NCI-H2081 treated with DMSO at 0.1 percent for 48 hours (cell line): ENCODE measurements around the gene NANOS3.
"Not testable (repeated sequence)": the region's sequence is repeated elsewhere in the genome, so short reads cannot be mapped to it uniquely, and the experiment has no call there.

Source experiments
- DNase-seq: peaks from one replicate; lab custom pipeline; 2025; lab: John Stamatoyannopoulos, UW

NANOS3 gene

GRCh38 chr19:13920940-13921747, 44.2 kb downstream of the NANOS3 start:
- DNase-seq = no peak

DNA sequence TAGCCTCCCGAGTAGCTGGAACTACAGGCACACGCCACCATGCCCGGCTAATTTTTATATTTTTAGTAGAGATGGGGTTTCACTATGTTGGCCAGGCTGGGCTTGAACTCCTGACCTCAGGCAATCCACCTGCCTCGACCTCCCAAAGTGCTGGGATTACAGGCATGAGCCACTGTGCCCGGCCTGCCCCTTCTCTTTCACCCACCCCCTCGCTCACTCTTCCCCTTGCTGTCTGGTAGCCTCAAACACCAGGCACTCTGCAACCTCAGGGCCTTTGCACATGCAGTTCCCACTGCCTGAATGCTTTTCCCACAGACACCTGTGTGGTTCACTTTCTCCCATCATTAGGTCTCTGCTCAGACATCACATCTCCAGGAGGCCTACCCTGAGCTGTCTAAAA, 45.2 kb downstream of the NANOS3 start:
- DNase-seq = not testable (repeated sequence)

DNA sequence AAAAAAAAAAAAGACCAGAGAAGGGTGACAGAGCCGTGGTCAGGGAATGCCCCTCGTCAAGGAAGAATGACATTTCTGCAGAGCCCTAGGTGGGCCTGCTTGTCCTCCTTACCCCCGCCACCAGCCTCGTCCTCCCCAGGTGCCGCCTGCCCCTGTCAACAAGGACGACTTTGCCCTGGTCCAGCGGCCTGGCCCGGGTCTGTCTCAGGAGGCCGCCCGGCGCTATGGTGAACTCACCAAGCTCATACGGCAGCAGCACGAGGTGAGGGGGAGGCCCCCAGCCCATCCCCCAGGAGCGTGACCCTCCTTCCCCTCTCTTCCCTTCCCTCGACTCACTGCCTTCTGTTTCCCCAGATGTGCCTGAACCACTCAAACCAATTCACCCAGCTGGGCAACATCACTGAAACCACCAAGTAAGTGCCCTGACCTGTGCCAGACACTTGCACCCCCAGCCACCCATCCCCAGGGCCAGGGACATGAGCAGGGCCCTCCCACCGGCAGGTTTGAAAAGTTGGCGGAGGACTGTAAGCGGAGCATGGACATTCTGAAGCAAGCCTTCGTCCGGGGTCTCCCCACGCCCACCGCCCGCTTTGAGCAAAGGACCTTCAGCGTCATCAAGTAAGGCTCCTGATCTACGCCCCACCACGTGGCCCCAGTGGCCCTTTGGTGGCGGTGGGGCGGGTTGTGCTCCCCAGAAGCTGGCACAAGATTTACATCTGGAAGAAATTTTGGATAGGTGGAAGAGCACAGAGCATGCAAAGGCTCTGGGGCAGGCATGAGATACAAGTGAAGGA, 46.5 kb downstream of the NANOS3 start:
- no peak for DNase-seq

DNA sequence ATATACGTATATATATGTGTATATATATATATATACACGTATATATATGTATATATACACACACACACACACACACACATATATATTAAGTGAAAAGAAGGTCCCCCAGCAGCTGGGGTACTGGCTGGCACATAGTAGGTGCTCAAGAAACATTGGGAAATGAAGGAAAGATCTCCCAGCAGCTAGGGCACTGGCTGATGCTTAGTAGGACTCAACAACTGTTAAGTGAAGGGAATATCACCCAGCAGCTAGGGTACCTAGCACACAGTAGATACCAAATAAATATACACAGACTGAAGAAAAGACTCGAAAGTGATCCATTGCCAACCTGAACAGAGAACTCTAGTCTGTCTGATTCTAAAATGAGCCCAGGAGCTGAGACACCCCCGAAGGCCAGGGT, 49.1 kb downstream of the NANOS3 start:
- DNase-seq = no peak

GRCh38 chr19:13926715-13927114, 49.8 kb downstream of the NANOS3 start:
- no peak for DNase-seq

DNA sequence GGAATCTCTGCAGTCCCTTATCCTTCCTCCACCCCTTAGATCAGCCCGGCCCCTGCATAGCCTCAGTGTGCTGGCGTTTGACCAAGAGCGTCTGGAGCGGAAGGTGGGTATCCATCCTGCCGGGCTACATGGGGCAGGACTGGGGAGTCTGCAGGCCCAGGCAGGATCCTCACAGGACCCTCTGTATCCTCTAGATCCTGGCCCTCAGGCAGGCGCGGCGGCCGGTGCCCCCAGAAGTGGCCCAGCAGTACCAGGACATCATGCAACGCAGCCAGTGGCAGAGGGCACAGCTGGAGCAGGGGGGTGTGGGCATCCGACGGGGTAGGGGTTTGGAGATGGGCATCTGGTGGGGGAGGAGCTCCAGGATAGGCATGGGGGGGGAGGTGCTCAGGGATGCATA, 52.4 kb downstream of the NANOS3 start:
- DNase-seq = no peak

DNA sequence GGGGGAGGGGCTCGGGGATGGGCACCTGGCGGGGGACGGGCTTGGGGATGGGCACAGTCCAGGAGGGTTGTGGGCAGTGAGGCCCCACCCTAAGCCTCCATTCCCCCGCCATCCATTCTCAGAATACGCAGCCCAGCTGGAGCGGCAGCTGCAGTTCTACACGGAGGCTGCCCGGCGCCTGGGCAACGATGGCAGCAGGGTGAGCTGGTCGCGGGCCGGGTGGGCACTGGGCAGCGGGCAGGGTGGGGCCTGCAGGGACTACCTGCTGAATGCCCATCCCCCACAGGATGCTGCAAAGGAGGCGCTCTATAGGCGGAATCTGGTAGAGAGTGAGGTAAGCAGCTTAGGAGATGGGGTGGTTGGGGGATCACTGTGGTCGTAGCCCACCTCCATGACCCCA, 53.0 kb downstream of the NANOS3 start:
- DNase-seq = no peak
